Bronchial epithelial cell (primary cell): ENCODE measurements around the gene PVALEF. TPM values are rescaled to one million over a fixed set of nuclear protein-coding genes. Genes with fewer than 3 reads are reported as not detected.

ENCODE experiments used
- DNase-seq: peaks from one replicate; pipeline ENCODE4 v3.0.0-alpha.2; 2010; ENCODE audit warnings: low read depth
- FAIRE-seq: peaks from 2 replicates; lab custom pipeline; 2011; peaks lifted over from hg19 to GRCh38; lab: Jason Lieb, UNC
- H3K27me3 ChIP-seq: 2 replicates; pipeline ENCODE4 v1.5.1; 2011; ENCODE audit warnings: low read length; ENCODE audit not compliant: control insufficient read depth, insufficient read depth
- H3K36me3 ChIP-seq: 2 replicates; pipeline ENCODE4 v1.5.1; 2011; ENCODE audit warnings: low read length; ENCODE audit not compliant: control insufficient read depth, insufficient read depth
- H3K4me3 ChIP-seq: 2 replicates; pipeline ENCODE4 v1.5.1; 2011; ENCODE audit warnings: mild to moderate bottlenecking, low read depth, low read length, control low read depth
- total RNA-seq: library from RNA; depleted of rRNA; stranded (reverse); fragments of >200 nt; gene quantifications from 2 replicates; pipeline ENCODE4 v1.2.1, GENCODE V29; 2014
- TF ChIP-seq, protein P1 (sequence below): IDR thresholded peaks from 2 replicates; pipeline ENCODE4 v1.5.1; 2011; ENCODE audit warnings: mild to moderate bottlenecking, moderate library complexity, low read length, control low read depth, inconsistent platforms; ENCODE audit not compliant: insufficient read depth, severe bottlenecking

PVALEF gene
- total RNA-seq, 1 donor from 2014 or later, result not detected

GRCh38 chr17:81197831-81198490 is 32.7 kb downstream of the PVALEF start:
- Histone ChIP-seq H3K4me3 (no peak overlapping the region), H3K27me3 (no peaks in the 10 kb centered on the region), H3K36me3 (peaks cover 1% of the 10 kb centered on the region)
- DNase-seq (no peak), FAIRE-seq (no peak)
- TF ChIP-seq, protein P1, sequence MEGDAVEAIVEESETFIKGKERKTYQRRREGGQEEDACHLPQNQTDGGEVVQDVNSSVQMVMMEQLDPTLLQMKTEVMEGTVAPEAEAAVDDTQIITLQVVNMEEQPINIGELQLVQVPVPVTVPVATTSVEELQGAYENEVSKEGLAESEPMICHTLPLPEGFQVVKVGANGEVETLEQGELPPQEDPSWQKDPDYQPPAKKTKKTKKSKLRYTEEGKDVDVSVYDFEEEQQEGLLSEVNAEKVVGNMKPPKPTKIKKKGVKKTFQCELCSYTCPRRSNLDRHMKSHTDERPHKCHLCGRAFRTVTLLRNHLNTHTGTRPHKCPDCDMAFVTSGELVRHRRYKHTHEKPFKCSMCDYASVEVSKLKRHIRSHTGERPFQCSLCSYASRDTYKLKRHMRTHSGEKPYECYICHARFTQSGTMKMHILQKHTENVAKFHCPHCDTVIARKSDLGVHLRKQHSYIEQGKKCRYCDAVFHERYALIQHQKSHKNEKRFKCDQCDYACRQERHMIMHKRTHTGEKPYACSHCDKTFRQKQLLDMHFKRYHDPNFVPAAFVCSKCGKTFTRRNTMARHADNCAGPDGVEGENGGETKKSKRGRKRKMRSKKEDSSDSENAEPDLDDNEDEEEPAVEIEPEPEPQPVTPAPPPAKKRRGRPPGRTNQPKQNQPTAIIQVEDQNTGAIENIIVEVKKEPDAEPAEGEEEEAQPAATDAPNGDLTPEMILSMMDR, result no peak

DNA sequence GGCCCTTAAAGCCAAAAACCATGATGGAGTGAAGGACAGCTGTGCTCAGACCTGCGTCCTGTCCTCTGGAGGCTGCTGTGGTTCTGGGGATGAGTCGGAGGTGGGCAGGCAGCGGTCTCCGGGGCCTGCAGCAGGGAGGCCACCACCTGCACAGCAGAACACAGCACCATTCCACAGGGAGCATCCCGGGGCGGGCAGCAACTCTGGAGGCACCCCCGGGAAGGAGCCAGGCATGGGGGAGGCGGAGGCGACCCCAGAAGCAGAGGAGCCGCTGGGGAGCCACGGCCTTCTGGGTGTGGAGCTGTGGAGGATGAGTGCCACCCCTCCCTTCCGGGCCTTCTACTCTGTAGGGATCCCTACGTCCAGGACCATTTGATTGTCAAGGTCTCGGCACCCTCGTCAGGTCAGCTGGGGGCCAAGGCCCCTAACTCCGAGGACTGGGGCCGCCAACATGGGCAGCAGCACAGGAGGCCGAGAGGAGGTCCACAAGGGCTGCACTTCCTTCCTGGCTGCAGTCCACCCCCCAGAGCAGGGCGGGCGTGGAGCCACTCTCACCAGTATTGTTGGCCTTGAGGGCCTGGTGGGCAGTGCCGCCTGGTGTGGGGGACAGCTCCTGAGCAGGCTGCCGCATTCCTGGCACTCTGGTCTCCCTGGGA is 33.6 kb downstream of the PVALEF start:
- TF ChIP-seq, protein P1, result no peak
- no peak for DNase-seq
- FAIRE-seq, result no peak
- Histone ChIP-seq H3K4me3 (no peak overlapping the region), H3K36me3 (peaks cover 1% of the 10 kb centered on the region), H3K27me3 (no peaks in the 10 kb centered on the region)

DNA sequence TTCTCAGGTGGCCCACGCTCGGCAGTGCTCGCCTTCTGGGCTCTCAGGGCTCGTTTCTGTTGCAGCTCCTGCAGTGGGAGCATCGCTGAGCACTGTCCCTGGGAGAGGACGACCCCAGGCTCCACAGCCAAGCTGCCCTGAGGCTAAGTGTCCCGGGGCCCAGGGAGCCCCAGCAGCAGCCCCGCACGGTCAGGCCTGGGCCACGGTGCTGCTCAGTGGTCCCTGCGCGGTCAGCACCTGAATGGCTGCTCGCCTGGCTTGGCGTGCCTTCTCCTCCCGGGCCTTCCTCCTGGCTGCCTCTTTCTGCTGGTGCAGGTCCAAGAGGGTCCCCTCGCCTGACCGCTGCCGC is 34.1 kb downstream of the PVALEF start:
- TF ChIP-seq, protein P1, result no peak

GRCh38 chr17:81200201-81200600 is 34.9 kb downstream of the PVALEF start:
- FAIRE-seq (no peak), DNase-seq (no peak)
- Histone ChIP-seq H3K27me3 (no peaks in the 10 kb centered on the region), H3K4me3 (no peak overlapping the region), H3K36me3 (peaks cover 1% of the 10 kb centered on the region)
- TF ChIP-seq, protein P1, result no peak

More for the DNA sequence above, 34.1 kb downstream of the PVALEF start:
- FAIRE-seq (no peak), DNase-seq (no peak)
- Histone ChIP-seq H3K36me3 (peaks cover 1% of the 10 kb centered on the region), H3K4me3 (no peak overlapping the region), H3K27me3 (no peaks in the 10 kb centered on the region)

- peak; percentile 57 for DNase-seq
Observed at GRCh38 chr17:81200695-81201580, 35.6 kb downstream of the PVALEF start.

More at GRCh38 chr17:81200695-81201580, 35.6 kb downstream of the PVALEF start:
- Histone ChIP-seq H3K36me3 (peaks cover 1% of the 10 kb centered on the region), H3K27me3 (no peaks in the 10 kb centered on the region), H3K4me3 (no peak overlapping the region)
- no peak for FAIRE-seq
- TF ChIP-seq, protein P1, result peak; percentile 64
